Peyer's patch (tissue), 4 donors: ENCODE data around the gene KCTD13.

Experiments used
- POLR2A ChIP-seq, 2 donors: fragments of 450-650 bp; IDR thresholded peaks; one replicate each; pipeline ENCODE4 v1.5.1; 2017; ENCODE audit warnings: antibody characterized with exemption in 2 of 2, mild to moderate bottlenecking in 2 of 2, moderate library complexity in 2 of 2
- TF ChIP-seq, protein P1 (sequence below), 6 experiments: fragments of 450-650 bp in 4 of 6; fragments of 200-600 bp in 2 of 6; sonication (generic) in 1 of 6; IDR thresholded peaks; one replicate each; pipeline ENCODE4 v1.5.1; 2017 to 2019; ENCODE audit warnings: antibody characterized with exemption in 6 of 6, mild to moderate bottlenecking in 3 of 6, moderate library complexity in 1 of 6

DNA sequence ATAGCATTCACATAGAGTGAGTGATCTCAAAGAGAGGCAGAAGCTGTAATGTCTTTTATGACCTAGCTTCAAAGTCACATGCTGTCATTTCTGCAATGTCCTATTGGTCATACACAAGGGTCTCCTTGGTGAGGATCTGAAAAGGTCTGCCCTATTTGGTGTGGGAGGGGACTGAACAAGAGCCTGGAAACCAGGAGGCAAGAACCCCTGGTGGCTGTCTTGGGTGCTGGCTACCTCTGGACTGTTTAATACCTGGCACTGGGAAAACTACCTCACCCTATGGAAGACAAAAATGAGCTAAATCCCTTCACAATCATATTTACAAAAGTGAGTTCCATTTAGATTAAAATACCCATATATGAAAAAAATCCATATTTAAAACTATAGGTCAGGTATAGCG lies 9.0 kb downstream of the KCTD13 start:
- TF ChIP-seq, protein P1, sequence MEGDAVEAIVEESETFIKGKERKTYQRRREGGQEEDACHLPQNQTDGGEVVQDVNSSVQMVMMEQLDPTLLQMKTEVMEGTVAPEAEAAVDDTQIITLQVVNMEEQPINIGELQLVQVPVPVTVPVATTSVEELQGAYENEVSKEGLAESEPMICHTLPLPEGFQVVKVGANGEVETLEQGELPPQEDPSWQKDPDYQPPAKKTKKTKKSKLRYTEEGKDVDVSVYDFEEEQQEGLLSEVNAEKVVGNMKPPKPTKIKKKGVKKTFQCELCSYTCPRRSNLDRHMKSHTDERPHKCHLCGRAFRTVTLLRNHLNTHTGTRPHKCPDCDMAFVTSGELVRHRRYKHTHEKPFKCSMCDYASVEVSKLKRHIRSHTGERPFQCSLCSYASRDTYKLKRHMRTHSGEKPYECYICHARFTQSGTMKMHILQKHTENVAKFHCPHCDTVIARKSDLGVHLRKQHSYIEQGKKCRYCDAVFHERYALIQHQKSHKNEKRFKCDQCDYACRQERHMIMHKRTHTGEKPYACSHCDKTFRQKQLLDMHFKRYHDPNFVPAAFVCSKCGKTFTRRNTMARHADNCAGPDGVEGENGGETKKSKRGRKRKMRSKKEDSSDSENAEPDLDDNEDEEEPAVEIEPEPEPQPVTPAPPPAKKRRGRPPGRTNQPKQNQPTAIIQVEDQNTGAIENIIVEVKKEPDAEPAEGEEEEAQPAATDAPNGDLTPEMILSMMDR (IDR thresholded peaks at IDR 0.05), result peak in 1 of 6 experiments; percentile 5
- no peak for TF ChIP-seq POLR2A (IDR thresholded peaks at IDR 0.05)
